Bronchial epithelial cell (primary cell): Measurements from ENCODE around the gene COMMD2. TPM values are rescaled to one million over a fixed set of nuclear protein-coding genes. Genes with fewer than 3 reads are reported as not detected.

Experiments used
- DNase-seq: peaks from one replicate; pipeline ENCODE4 v3.0.0-alpha.2; 2010; ENCODE audit warnings: low read depth
- FAIRE-seq: peaks from 2 replicates; lab custom pipeline; 2011; peaks lifted over from hg19 to GRCh38; lab: Jason Lieb, UNC
- H3K27me3 ChIP-seq: 2 replicates; pipeline ENCODE4 v1.5.1; 2011; ENCODE audit warnings: low read length; ENCODE audit not compliant: control insufficient read depth, insufficient read depth
- H3K36me3 ChIP-seq: 2 replicates; pipeline ENCODE4 v1.5.1; 2011; ENCODE audit warnings: low read length; ENCODE audit not compliant: control insufficient read depth, insufficient read depth
- H3K4me3 ChIP-seq: 2 replicates; pipeline ENCODE4 v1.5.1; 2011; ENCODE audit warnings: mild to moderate bottlenecking, low read depth, low read length, control low read depth
- total RNA-seq: library from RNA; depleted of rRNA; stranded (reverse); fragments of >200 nt; gene quantifications from 2 replicates; pipeline ENCODE4 v1.2.1, GENCODE V29; 2014
- TF ChIP-seq, protein P1 (sequence below): IDR thresholded peaks from 2 replicates; pipeline ENCODE4 v1.5.1; 2011; ENCODE audit warnings: mild to moderate bottlenecking, moderate library complexity, low read length, control low read depth, inconsistent platforms; ENCODE audit not compliant: insufficient read depth, severe bottlenecking

The COMMD2 gene
- total RNA-seq, 1 donor from 2014 or later, result 33.2 TPM

DNA sequence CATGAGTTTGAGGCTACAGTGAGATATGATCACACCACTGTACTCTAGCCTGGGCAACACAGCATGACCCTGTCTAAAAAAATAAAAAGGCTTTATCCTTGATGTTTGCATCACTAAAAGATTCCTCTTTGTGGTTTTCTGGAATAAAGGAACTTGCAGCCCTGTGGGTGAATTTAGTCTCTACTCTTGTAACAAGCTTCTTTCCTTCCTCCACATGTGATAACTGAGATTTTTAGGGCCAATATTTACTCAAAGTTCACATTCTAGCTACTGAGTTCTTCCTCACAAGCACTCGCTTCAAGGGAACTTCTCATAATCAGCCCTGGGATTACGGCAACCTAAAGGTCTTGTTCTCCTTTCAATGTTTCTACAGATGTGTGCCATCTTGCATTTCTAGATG, 24.6 kb downstream of the COMMD2 start:
- no peak for DNase-seq
- Histone ChIP-seq H3K27me3 (no peaks in the 10 kb centered on the region), H3K4me3 (no peak overlapping the region), H3K36me3 (no peaks in the 10 kb centered on the region)
- TF ChIP-seq, protein P1, sequence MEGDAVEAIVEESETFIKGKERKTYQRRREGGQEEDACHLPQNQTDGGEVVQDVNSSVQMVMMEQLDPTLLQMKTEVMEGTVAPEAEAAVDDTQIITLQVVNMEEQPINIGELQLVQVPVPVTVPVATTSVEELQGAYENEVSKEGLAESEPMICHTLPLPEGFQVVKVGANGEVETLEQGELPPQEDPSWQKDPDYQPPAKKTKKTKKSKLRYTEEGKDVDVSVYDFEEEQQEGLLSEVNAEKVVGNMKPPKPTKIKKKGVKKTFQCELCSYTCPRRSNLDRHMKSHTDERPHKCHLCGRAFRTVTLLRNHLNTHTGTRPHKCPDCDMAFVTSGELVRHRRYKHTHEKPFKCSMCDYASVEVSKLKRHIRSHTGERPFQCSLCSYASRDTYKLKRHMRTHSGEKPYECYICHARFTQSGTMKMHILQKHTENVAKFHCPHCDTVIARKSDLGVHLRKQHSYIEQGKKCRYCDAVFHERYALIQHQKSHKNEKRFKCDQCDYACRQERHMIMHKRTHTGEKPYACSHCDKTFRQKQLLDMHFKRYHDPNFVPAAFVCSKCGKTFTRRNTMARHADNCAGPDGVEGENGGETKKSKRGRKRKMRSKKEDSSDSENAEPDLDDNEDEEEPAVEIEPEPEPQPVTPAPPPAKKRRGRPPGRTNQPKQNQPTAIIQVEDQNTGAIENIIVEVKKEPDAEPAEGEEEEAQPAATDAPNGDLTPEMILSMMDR, result no peak
- no peak for FAIRE-seq

DNA sequence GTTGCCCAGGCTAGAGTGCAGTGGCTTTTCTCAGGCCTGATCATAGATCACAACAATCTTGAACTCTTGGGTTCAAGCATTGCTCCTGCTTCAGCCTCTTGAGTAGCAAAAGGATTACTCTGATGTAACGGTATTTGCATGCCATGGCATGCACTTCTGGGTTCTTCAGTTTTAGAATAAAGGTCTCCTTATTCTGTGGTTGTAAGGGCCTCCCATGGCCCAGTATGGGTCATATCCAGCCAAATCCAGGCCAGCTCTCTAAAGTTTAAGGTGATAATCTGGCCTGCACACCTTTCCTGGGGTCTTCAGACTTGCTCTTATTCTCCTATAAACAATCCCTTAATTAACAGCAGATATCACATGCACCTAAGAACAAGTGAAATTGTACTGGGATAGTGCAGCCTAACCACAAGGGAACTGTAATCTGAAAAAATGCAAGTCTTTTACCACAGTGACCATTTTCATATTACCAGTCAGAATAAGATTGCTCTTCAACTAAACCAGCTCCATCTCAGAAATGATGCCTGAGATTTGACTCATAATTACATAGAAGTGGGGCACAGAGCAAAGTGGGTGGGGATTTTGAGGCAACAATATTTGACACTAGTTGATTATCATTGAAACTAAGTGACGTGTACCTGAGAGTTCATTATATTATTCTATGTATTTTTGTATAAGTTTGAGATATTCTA, 25.4 kb downstream of the COMMD2 start:
- DNase-seq, result no peak
- H3K27me3 ChIP-seq, result no peaks in the 10 kb centered on the region
- no peaks in the 10 kb centered on the region for H3K36me3 ChIP-seq
- no peak overlapping the region for H3K4me3 ChIP-seq
- FAIRE-seq, result no peak
- TF ChIP-seq, protein P1, result no peak

DNA sequence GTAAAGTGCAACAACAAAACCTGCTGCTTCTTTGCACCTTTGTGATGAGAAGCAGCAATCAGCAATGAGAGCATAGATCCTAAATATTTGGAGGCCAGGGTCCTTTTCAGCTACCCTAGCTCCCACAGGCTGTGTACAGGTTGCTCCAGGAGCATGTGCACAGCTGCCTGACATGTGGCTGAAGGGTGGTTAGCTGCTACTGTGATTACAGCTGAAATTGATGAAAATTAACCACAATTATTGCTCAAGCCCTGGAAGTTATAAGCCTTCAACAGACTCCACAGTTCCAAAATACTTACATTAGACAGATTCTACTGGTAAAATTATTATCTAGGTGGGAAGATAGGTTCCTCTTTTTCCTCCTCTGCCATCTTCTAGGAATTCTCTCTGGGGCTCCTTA, 28.5 kb downstream of the COMMD2 start:
- H3K27me3 ChIP-seq, result no peaks in the 10 kb centered on the region
- TF ChIP-seq, protein P1, result no peak
- FAIRE-seq, result no peak
- H3K4me3 ChIP-seq, result no peak overlapping the region
- DNase-seq, result no peak
- H3K36me3 ChIP-seq, result no peaks in the 10 kb centered on the region

DNA sequence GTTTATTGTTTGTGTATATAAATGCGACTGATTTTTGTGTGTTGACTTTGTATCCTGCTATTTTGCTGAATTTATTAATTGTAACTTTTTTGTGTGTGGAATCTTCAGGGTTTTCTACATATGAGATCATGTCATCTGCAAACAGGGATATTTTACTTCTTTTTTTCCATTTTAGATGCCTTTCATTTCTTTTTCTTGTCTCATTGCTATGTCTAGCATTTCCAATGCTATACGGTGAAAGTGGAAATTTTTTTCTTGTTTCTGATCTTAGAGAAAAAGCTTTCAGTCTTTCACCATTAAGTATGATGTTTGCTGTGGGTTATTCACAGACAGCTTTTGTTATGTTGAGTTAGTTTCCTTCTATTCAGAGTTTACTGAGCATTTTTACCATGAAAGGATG, 31.4 kb downstream of the COMMD2 start:
- TF ChIP-seq, protein P1, result no peak
- FAIRE-seq (no peak), DNase-seq (no peak)
- no peaks in the 10 kb centered on the region for H3K27me3 ChIP-seq
- no peaks in the 10 kb centered on the region for H3K36me3 ChIP-seq
- no peak overlapping the region for H3K4me3 ChIP-seq

DNA sequence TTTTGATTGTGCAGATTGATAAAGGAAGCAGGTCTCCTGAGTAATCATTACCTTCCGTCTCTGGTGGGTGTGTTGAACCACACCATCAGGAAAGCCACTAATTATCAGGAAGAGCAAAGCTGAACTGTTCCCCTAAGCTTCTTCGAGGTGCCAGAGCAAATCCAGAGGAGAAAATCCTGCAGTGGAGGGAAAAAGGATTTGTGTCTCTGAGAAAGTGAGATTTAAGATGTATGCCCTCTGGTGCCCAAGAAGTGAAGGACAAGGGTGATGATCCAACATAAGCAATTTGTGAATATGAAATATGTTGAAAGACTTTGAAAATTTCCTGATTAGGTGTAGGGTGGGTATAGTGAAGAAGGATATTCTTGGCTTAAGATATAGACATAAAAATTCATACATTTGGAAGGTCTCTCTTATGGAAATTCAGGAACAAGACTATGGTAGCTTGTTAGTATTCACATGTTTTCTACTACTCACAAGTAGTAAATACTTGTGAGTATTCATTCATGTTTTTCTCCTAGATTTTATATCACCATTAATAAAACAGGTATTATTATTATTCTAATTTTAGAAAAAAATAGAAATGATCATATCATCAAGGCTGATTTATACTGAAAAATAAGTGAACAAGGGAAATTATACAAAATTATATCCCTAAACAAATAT, 34.8 kb downstream of the COMMD2 start:
- no peaks in the 10 kb centered on the region for H3K36me3 ChIP-seq
- TF ChIP-seq, protein P1, result peak; percentile 59
- FAIRE-seq (no peak), DNase-seq (peak; percentile 73)
- H3K27me3 ChIP-seq, result no peaks in the 10 kb centered on the region
- no peak overlapping the region for H3K4me3 ChIP-seq

DNA sequence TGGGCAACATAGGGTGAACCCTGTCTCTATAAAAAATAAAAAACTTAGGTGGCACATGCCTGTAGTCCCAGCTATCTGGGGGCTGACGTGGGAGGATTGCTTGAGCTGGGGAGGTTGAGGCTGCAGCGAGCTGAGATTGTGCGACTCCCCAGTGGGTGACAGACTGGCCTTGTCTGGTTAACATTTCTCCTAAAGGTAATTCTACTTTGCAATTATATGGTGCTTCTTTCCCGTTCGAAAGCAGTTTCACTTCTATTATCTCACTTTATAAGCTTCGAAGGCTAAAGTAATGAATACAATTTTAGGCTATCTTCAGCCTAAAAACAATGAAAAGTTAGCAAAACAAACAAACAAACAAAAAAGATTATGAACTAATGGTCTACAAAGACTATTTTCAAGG, 35.3 kb downstream of the COMMD2 start:
- TF ChIP-seq, protein P1, result no peak
- no peak for DNase-seq
- no peak for FAIRE-seq
- Histone ChIP-seq H3K4me3 (no peak overlapping the region), H3K36me3 (no peaks in the 10 kb centered on the region), H3K27me3 (no peaks in the 10 kb centered on the region)
